ENCODE data around the gene FMNL3. TPM values are rescaled to one million over a fixed set of nuclear protein-coding genes. Genes with fewer than 3 reads are reported as not detected.
"Not testable (repeated sequence)": the region's sequence is repeated elsewhere in the genome, so short reads cannot be mapped to it uniquely, and the experiment has no call there.

FMNL3 gene
- polyA plus RNA-seq, 1 donor from 2014 or later, result 5.6 TPM

GRCh38 chr12:49730568-49731101 lies 23.4 kb upstream of the FMNL3 start:
- Mint-ChIP-seq H3K4me3 (no peak overlapping the region), H3K36me3 (no peaks in the 10 kb centered on the region), H3K9me3 (peaks cover 0 to 8% (median 7%) of the 10 kb centered on the region in 3 donors), H3K4me1 (no peaks in the 10 kb centered on the region), H3K27me3 (no peaks in the 10 kb centered on the region), H3K27ac (no peak overlapping the region)

GRCh38 chr12:49730050-49730449 lies 22.8 kb upstream of the FMNL3 start:
- Mint-ChIP-seq H3K9me3 (peaks cover 0 to 4% (median 3%) of the 10 kb centered on the region in 3 donors), H3K4me3 (no peak overlapping the region), H3K4me1 (no peaks in the 10 kb centered on the region), H3K27ac (no peak overlapping the region), H3K27me3 (no peaks in the 10 kb centered on the region), H3K36me3 (no peaks in the 10 kb centered on the region)

GRCh38 chr12:49728446-49728845 lies 21.2 kb upstream of the FMNL3 start:
- no peaks in the 10 kb centered on the region for H3K4me1 Mint-ChIP-seq
- peaks cover 4% of the 10 kb centered on the region for H3K27me3 Mint-ChIP-seq
- no peak overlapping the region for H3K27ac Mint-ChIP-seq
- no peaks in the 10 kb centered on the region for H3K36me3 Mint-ChIP-seq
- no peaks in the 10 kb centered on the region for H3K9me3 Mint-ChIP-seq
- no peak overlapping the region for H3K4me3 Mint-ChIP-seq

GRCh38 chr12:49721355-49721754 lies 14.2 kb upstream of the FMNL3 start:
- not testable (repeated sequence) for H3K4me1 Mint-ChIP-seq, H3K27ac Mint-ChIP-seq, H3K36me3 Mint-ChIP-seq, H3K9me3 Mint-ChIP-seq, H3K4me3 Mint-ChIP-seq
- peaks cover 11% of the 10 kb centered on the region for H3K27me3 Mint-ChIP-seq

GRCh38 chr12:49720214-49720613 lies 13.0 kb upstream of the FMNL3 start:
- Mint-ChIP-seq H3K36me3 (no peaks in the 10 kb centered on the region), H3K4me1 (no peaks in the 10 kb centered on the region), H3K27ac (no peak overlapping the region), H3K4me3 (no peak overlapping the region), H3K27me3 (peaks cover 11% of the 10 kb centered on the region), H3K9me3 (no peaks in the 10 kb centered on the region)

- H3K27me3 Mint-ChIP-seq, H3K36me3 Mint-ChIP-seq, H3K4me3 Mint-ChIP-seq, H3K9me3 Mint-ChIP-seq, H3K27ac Mint-ChIP-seq, H3K4me1 Mint-ChIP-seq: not testable (repeated sequence)
These were observed 10.6 kb upstream of the FMNL3 start for GRCh38 chr12:49717800-49718199.

- H3K36me3 Mint-ChIP-seq, result no peaks in the 10 kb centered on the region
- no peaks in the 10 kb centered on the region for H3K4me1 Mint-ChIP-seq
- no peaks in the 10 kb centered on the region for H3K9me3 Mint-ChIP-seq
- no peak overlapping the region for H3K4me3 Mint-ChIP-seq
- no peak overlapping the region for H3K27ac Mint-ChIP-seq
- H3K27me3 Mint-ChIP-seq, result peaks cover 7% of the 10 kb centered on the region
These were observed 9.3 kb upstream of the FMNL3 start for GRCh38 chr12:49716553-49716952.

GRCh38 chr12:49713952-49714351 lies 6.7 kb upstream of the FMNL3 start:
- not testable (repeated sequence) for H3K27me3 Mint-ChIP-seq, H3K9me3 Mint-ChIP-seq, H3K27ac Mint-ChIP-seq, H3K4me3 Mint-ChIP-seq, H3K36me3 Mint-ChIP-seq, H3K4me1 Mint-ChIP-seq

GRCh38 chr12:49708851-49709250 lies 1.6 kb upstream of the FMNL3 start:
- Mint-ChIP-seq H3K27me3 (peaks cover 5% of the 10 kb centered on the region), H3K27ac (no peak overlapping the region), H3K36me3 (no peaks in the 10 kb centered on the region), H3K4me1 (peaks cover 17 to 25% (median 24%) of the 10 kb centered on the region in 3 donors), H3K9me3 (no peaks in the 10 kb centered on the region), H3K4me3 (peak overlapping the region in 2 of 4 donors; percentile 14 to 36)

GRCh38 chr12:49707812-49708147 lies 575 bp upstream of the FMNL3 start:
- Mint-ChIP-seq H3K4me3 (peak overlapping the region; percentile 51 to 94 (median 83)), H3K9me3 (no peaks in the 10 kb centered on the region), H3K27me3 (peaks cover 5% of the 10 kb centered on the region)

GRCh38 chr12:49706351-49707127 lies 666 bp downstream of the FMNL3 start:
- H3K4me1 Mint-ChIP-seq, result peaks cover 30 to 40% (median 40%) of the 10 kb centered on the region in 3 donors
- peak overlapping the region; percentile 78 to 91 (median 81) for H3K27ac Mint-ChIP-seq
- peak overlapping the region; percentile 88 to 97 (median 92) for H3K4me3 Mint-ChIP-seq
- peaks cover 3% of the 10 kb centered on the region for H3K27me3 Mint-ChIP-seq
- H3K36me3 Mint-ChIP-seq, result no peaks in the 10 kb centered on the region
- H3K9me3 Mint-ChIP-seq, result no peaks in the 10 kb centered on the region

More at GRCh38 chr12:49707812-49708147, 575 bp upstream of the FMNL3 start:
- Mint-ChIP-seq H3K36me3 (no peaks in the 10 kb centered on the region), H3K27ac (peak overlapping the region; percentile 40 to 84 (median 62)), H3K4me1 (peaks cover 27 to 36% (median 35%) of the 10 kb centered on the region in 3 donors)

GRCh38 chr12:49705479-49706134 lies 1.6 kb downstream of the FMNL3 start:
- Mint-ChIP-seq H3K27ac (peak overlapping the region; percentile 78 to 91 (median 81)), H3K36me3 (no peaks in the 10 kb centered on the region), H3K9me3 (no peaks in the 10 kb centered on the region)

GRCh38 chr12:49703647-49704137 lies 3.5 kb downstream of the FMNL3 start:
- H3K4me3 Mint-ChIP-seq, result peak overlapping the region in 3 of 4 donors; percentile 76 to 89 (median 84)
- H3K27ac Mint-ChIP-seq, result peak overlapping the region in 2 of 3 donors; percentile 32 to 50
- H3K27me3 Mint-ChIP-seq, result peaks cover 3% of the 10 kb centered on the region
- no peaks in the 10 kb centered on the region for H3K36me3 Mint-ChIP-seq
- no peaks in the 10 kb centered on the region for H3K9me3 Mint-ChIP-seq
- peaks cover 43 to 54% (median 49%) of the 10 kb centered on the region in 3 donors for H3K4me1 Mint-ChIP-seq

More at GRCh38 chr12:49705479-49706134, 1.6 kb downstream of the FMNL3 start:
- H3K27me3 Mint-ChIP-seq, result peaks cover 3% of the 10 kb centered on the region
- H3K4me3 Mint-ChIP-seq, result peak overlapping the region; percentile 88 to 97 (median 92)
- peaks cover 30 to 43% (median 40%) of the 10 kb centered on the region in 3 donors for H3K4me1 Mint-ChIP-seq

GRCh38 chr12:49702676-49703215 lies 4.5 kb downstream of the FMNL3 start:
- Mint-ChIP-seq H3K4me1 (peaks cover 51 to 62% (median 58%) of the 10 kb centered on the region in 3 donors), H3K27ac (peak overlapping the region in 1 of 3 donors; percentile 50), H3K27me3 (peaks cover 3% of the 10 kb centered on the region)

GRCh38 chr12:49702009-49702408 lies 5.2 kb downstream of the FMNL3 start:
- Mint-ChIP-seq H3K9me3 (no peaks in the 10 kb centered on the region), H3K27me3 (peaks cover 1% of the 10 kb centered on the region), H3K4me1 (peaks cover 54 to 65% (median 58%) of the 10 kb centered on the region in 3 donors), H3K27ac (no peak overlapping the region), H3K4me3 (peak overlapping the region in 1 of 4 donors; percentile 66), H3K36me3 (no peaks in the 10 kb centered on the region)

More at GRCh38 chr12:49702676-49703215, 4.5 kb downstream of the FMNL3 start:
- no peaks in the 10 kb centered on the region for H3K36me3 Mint-ChIP-seq
- peak overlapping the region in 3 of 4 donors; percentile 11 to 89 (median 84) for H3K4me3 Mint-ChIP-seq
- H3K9me3 Mint-ChIP-seq, result no peaks in the 10 kb centered on the region
